Erythroblast (primary cell): ENCODE measurements around the gene ARAP1.

Source experiments
- DNase-seq, 2 experiments: peaks; one replicate each; lab custom pipeline; 2025; lab: John Stamatoyannopoulos, UW
- GATA1 ChIP-seq: IDR thresholded peaks from 2 replicates; pipeline ENCODE4 v1.6.1; 2011; ENCODE audit warnings: low read depth, mild to moderate bottlenecking, control low read depth, low read length, moderate library complexity
- POLR2A ChIP-seq: IDR thresholded peaks from 2 replicates; pipeline ENCODE4 v1.6.1; 2011; ENCODE audit warnings: mild to moderate bottlenecking, low read length

The ARAP1 gene

GRCh38 chr11:72711141-72711540, 41.1 kb downstream of the ARAP1 start:
- no peak for DNase-seq
- TF ChIP-seq GATA1 (no peak), POLR2A (no peak)

GRCh38 chr11:72710278-72710677, 41.9 kb downstream of the ARAP1 start:
- DNase-seq: no peak
- TF ChIP-seq GATA1: no peak
- no peak for TF ChIP-seq POLR2A

- TF ChIP-seq GATA1 (no peak), POLR2A (no peak)
- no peak for DNase-seq
Observed at GRCh38 chr11:72709478-72710238, 42.5 kb downstream of the ARAP1 start.

- no peak for DNase-seq
- TF ChIP-seq POLR2A: no peak
- no peak for TF ChIP-seq GATA1
Observed at GRCh38 chr11:72707032-72707431, 45.2 kb downstream of the ARAP1 start.

- no peak for TF ChIP-seq POLR2A
- TF ChIP-seq GATA1: no peak
- no peak for DNase-seq
Observed at GRCh38 chr11:72706579-72706978, 45.6 kb downstream of the ARAP1 start.

- TF ChIP-seq POLR2A: no peak
- TF ChIP-seq GATA1: no peak
- no peak for DNase-seq
Observed at GRCh38 chr11:72705442-72706365, 46.5 kb downstream of the ARAP1 start.

GRCh38 chr11:72704783-72705265, 47.4 kb downstream of the ARAP1 start:
- no peak for DNase-seq
- TF ChIP-seq GATA1: no peak
- no peak for TF ChIP-seq POLR2A

GRCh38 chr11:72704028-72704782, 48.0 kb downstream of the ARAP1 start:
- no peak for TF ChIP-seq GATA1
- DNase-seq: no peak

- DNase-seq: no peak
Observed at GRCh38 chr11:72703267-72704008, 48.8 kb downstream of the ARAP1 start.

GRCh38 chr11:72702577-72703241, 49.5 kb downstream of the ARAP1 start:
- DNase-seq: no peak

More at GRCh38 chr11:72703267-72704008, 48.8 kb downstream of the ARAP1 start:
- TF ChIP-seq POLR2A (no peak), GATA1 (no peak)

GRCh38 chr11:72702096-72702495, 50.1 kb downstream of the ARAP1 start:
- no peak for DNase-seq
- TF ChIP-seq GATA1 (no peak), POLR2A (no peak)

More at GRCh38 chr11:72702577-72703241, 49.5 kb downstream of the ARAP1 start:
- TF ChIP-seq GATA1: no peak
- TF ChIP-seq POLR2A: no peak

GRCh38 chr11:72701466-72701865, 50.7 kb downstream of the ARAP1 start:
- no peak for DNase-seq
- no peak for TF ChIP-seq GATA1
- TF ChIP-seq POLR2A: no peak

GRCh38 chr11:72700146-72700545, 52.1 kb downstream of the ARAP1 start:
- no peak for DNase-seq
- TF ChIP-seq POLR2A: no peak
- TF ChIP-seq GATA1: no peak
